Keratinocyte (primary cell): ENCODE measurements around the gene MLPH. TPM values are rescaled to one million over a fixed set of nuclear protein-coding genes. Genes with fewer than 3 reads are reported as not detected.
A peak's percentile ranks its signal among the peaks of the same experiment; 100 is the strongest.

ENCODE experiments used
- DNase-seq: peaks from one replicate; pipeline ENCODE4 v3.0.0-alpha.2; 2011; ENCODE audit warnings: low read depth, missing footprints, low spot score
- FAIRE-seq: peaks from 2 replicates; lab custom pipeline; 2011; peaks lifted over from hg19 to GRCh38; lab: Jason Lieb, UNC
- H2AFZ ChIP-seq: 2 replicates; pipeline ENCODE4 v1.6.0; 2012; ENCODE audit warnings: low read length, control low read depth, inconsistent platforms; ENCODE audit not compliant: control insufficient read depth
- H3K27ac ChIP-seq: 2 replicates; pipeline ENCODE4 v1.5.1; 2011; ENCODE audit warnings: low read length; ENCODE audit not compliant: control insufficient read depth, insufficient read depth
- H3K27me3 ChIP-seq: 3 replicates; pipeline ENCODE4 v1.6.0; 2011; ENCODE audit warnings: low read length; ENCODE audit not compliant: control insufficient read depth, insufficient read depth; ENCODE audit errors: extremely low read depth
- H3K36me3 ChIP-seq, 2 experiments: 2 replicates in 1 of 2; 3 replicates in 1 of 2; pipeline ENCODE4 v1.5.1; 2011; ENCODE audit warnings: low read length in 2 of 2, mild to moderate bottlenecking in 1 of 2; ENCODE audit not compliant: control insufficient read depth in 2 of 2, insufficient read depth in 2 of 2; ENCODE audit errors: extremely low read depth in 1 of 2
- H3K4me1 ChIP-seq: 3 replicates; pipeline ENCODE4 v1.5.1; 2011; ENCODE audit warnings: low read length; ENCODE audit not compliant: control insufficient read depth, insufficient read depth; ENCODE audit errors: extremely low read depth
- H3K4me2 ChIP-seq: 3 replicates; pipeline ENCODE4 v1.6.0; 2011; ENCODE audit warnings: low read depth, low read length; ENCODE audit not compliant: control insufficient read depth, insufficient read depth; ENCODE audit errors: extremely low read depth
- H3K4me3 ChIP-seq, 3 experiments: fragments of 200-600 bp in 1 of 3; sonication (generic) in 1 of 3; 2 replicates in 2 of 3; 3 replicates in 1 of 3; pipeline ENCODE4 v1.5.1; 2011 to 2016; ENCODE audit warnings: low read length in 3 of 3, mild to moderate bottlenecking in 3 of 3, control low read depth in 2 of 3, inconsistent platforms in 1 of 3, low read depth in 1 of 3, mixed read lengths in 1 of 3, mixed run types in 1 of 3, moderate library complexity in 1 of 3; ENCODE audit not compliant: control insufficient read depth in 2 of 3, insufficient read depth in 2 of 3; ENCODE audit errors: extremely low read depth in 1 of 3
- H3K79me2 ChIP-seq: 2 replicates; pipeline ENCODE4 v1.6.0; 2012; ENCODE audit warnings: low read length; ENCODE audit not compliant: control insufficient read depth, insufficient read depth
- H3K9ac ChIP-seq: 3 replicates; pipeline ENCODE4 v1.6.0; 2011; ENCODE audit warnings: low read length; ENCODE audit not compliant: control insufficient read depth, insufficient read depth; ENCODE audit errors: extremely low read depth
- H3K9me1 ChIP-seq: 3 replicates; pipeline ENCODE4 v1.6.0; 2011; ENCODE audit warnings: low read length; ENCODE audit not compliant: control insufficient read depth, insufficient read depth; ENCODE audit errors: extremely low read depth
- H3K9me3 ChIP-seq: 2 replicates; pipeline ENCODE4 v1.5.1; 2012; ENCODE audit warnings: low read depth, low read length; ENCODE audit not compliant: control insufficient read depth
- H4K20me1 ChIP-seq: 3 replicates; pipeline ENCODE4 v1.6.0; 2011; ENCODE audit warnings: low read length; ENCODE audit not compliant: control insufficient read depth, insufficient read depth; ENCODE audit errors: extremely low read depth
- EZH2 ChIP-seq: IDR thresholded peaks from one replicate; pipeline ENCODE4 v1.6.1; 2012; ENCODE audit warnings: inconsistent platforms, mild to moderate bottlenecking, low read length, moderate library complexity
- dilution Hi-C: fragments of 300-500 bp; cut with MboI; formaldehyde crosslinking; loops from one replicate; pipeline ENCODE4 v1.7.0; 2020; ENCODE audit warnings: low sequenced_read_pairs; ENCODE audit not compliant: extremely low pct_ligation_motif_present
- polyA plus RNA-seq, 5 experiments: library from polyadenylated mRNA; depleted of rRNA in 3 of 5; stranded (reverse) in 3 of 5; stranded (forward) in 1 of 5; unstranded in 1 of 5; fragments of >200 nt; gene quantifications; 1 replicate in 1 of 5; 2 replicates in 3 of 5; 3 replicates in 1 of 5; pipeline versions ENCODE4 v1.2.1 to v1.2.3, GENCODE V29; 2011 to 2012; ENCODE audit warnings: missing spikeins in 2 of 5, low read depth in 1 of 5, low replicate concordance in 1 of 5
- TF ChIP-seq, protein P1 (sequence below), 3 experiments: IDR thresholded peaks in 1 of 3; conservative IDR thresholded peaks in 1 of 3; optimal IDR thresholded peaks in 1 of 3; 2 replicates in 2 of 3; 3 replicates in 1 of 3; pipeline versions ENCODE3 to v1.5.1; 2011; ENCODE audit warnings: low read length in 3 of 3, mild to moderate bottlenecking in 3 of 3, moderate library complexity in 2 of 3, control low read depth in 1 of 3, inconsistent platforms in 1 of 3; ENCODE audit not compliant: insufficient read depth in 2 of 3; ENCODE audit errors: extremely low read depth in 1 of 3

MLPH gene
- polyA plus RNA-seq, 1 donor (not counting 4 experiments of a cell fraction or from before 2014, with no cell fraction given): 0.67 TPM

DNA sequence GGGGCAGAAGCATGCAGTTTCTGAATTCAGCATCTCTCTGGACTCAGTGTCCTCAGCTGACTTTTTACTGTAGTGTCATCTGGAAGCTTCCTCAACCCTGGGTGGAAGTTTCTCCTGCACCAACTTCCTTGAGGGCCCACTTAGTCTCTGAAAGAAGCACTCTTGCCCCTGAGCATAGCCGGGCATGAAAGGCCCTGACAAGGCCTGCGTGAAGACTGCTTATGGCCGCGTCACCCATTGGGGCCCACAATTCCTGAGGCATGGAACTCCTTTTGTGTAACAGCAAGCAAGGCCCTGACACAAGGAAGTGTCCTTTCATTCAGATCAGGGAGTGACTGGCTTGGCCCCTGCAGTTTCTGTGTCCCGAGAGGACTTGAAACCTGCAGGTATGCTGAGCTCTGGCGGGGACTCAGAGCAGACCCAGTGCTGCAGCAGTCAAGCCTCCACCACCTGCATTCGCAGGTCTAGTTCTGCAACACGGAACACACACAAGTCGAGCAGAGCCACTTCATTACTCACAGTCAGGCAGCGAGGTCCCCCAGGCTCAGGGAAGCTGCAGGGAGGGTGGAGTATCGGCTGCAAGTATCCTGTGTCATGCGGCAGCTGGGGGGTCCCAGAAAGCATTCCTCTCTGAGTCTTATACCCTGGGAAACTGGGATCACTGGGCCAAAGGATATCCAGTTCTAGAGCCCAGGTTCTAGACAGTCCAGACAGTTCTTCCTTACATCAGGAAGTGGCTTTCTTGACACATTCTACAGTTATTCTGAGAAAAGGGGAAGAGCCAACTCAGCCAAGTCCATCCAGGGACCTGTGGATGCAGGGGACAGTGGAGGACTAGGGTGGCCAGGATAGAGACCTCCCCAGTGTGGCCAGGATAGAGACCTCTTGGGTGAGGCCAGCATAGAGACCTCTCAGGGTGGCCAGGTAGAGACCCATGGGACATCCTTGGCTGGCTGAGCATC, 43.7 kb downstream of the MLPH start:
- H3K4me2 ChIP-seq: no peak overlapping the region
- no peak overlapping the region for H3K27ac ChIP-seq
- H3K9me3 ChIP-seq: no peaks in the 10 kb centered on the region
- TF ChIP-seq EZH2: no peak
- TF ChIP-seq, protein P1, sequence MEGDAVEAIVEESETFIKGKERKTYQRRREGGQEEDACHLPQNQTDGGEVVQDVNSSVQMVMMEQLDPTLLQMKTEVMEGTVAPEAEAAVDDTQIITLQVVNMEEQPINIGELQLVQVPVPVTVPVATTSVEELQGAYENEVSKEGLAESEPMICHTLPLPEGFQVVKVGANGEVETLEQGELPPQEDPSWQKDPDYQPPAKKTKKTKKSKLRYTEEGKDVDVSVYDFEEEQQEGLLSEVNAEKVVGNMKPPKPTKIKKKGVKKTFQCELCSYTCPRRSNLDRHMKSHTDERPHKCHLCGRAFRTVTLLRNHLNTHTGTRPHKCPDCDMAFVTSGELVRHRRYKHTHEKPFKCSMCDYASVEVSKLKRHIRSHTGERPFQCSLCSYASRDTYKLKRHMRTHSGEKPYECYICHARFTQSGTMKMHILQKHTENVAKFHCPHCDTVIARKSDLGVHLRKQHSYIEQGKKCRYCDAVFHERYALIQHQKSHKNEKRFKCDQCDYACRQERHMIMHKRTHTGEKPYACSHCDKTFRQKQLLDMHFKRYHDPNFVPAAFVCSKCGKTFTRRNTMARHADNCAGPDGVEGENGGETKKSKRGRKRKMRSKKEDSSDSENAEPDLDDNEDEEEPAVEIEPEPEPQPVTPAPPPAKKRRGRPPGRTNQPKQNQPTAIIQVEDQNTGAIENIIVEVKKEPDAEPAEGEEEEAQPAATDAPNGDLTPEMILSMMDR (optimal IDR thresholded peaks at IDR 0.05 in 1 of 3, IDR thresholded peaks at IDR 0.05 in 1 of 3, conservative IDR thresholded peaks at IDR 0.05 in 1 of 3; ENCODE audit: extremely low read depth in 1 of 3, insufficient read depth in 2 of 3, low read length in 3 of 3): no peak
- H3K4me1 ChIP-seq: peaks cover 11% of the 10 kb centered on the region
- no peak overlapping the region for H3K9ac ChIP-seq
- no peaks in the 10 kb centered on the region for H3K79me2 ChIP-seq
- H3K9me1 ChIP-seq: no peaks in the 10 kb centered on the region
- H3K27me3 ChIP-seq: no peaks in the 10 kb centered on the region
- no peak overlapping the region for H2AFZ ChIP-seq
- FAIRE-seq (no peak), DNase-seq (no peak)
- dilution Hi-C loops: no loop called here
- H3K4me3 ChIP-seq: no peak overlapping the region
- H3K36me3 ChIP-seq: no peaks in the 10 kb centered on the region
- H4K20me1 ChIP-seq: no peaks in the 10 kb centered on the region

DNA sequence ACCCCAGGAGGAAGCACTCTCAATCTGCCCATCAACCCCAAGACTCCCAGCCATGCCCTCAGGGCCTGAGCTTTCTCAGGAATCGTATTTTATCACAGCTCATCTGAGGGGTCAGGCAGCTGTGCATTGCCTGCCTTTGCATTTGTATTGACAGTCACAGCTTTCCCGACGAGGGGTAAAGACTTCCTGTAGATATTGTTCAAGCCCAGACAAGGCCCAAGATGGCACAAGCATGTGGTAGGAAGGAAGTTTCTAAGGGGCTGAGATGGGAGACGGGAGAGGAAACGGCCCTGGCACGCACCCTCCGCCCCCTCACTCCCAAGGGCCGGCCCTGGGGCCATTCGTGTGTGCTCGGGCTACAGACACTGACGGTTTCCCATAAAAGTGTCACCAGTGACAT, 45.1 kb downstream of the MLPH start:
- no peaks in the 10 kb centered on the region for H4K20me1 ChIP-seq
- H3K27ac ChIP-seq: no peak overlapping the region
- DNase-seq (no peak), FAIRE-seq (peak; percentile 81)
- no peaks in the 10 kb centered on the region for H3K27me3 ChIP-seq
- H3K79me2 ChIP-seq: no peaks in the 10 kb centered on the region
- no peaks in the 10 kb centered on the region for H3K9me3 ChIP-seq
- peak overlapping the region; percentile 51 for H2AFZ ChIP-seq
- TF ChIP-seq, protein P1 (optimal IDR thresholded peaks at IDR 0.05 in 1 of 3, IDR thresholded peaks at IDR 0.05 in 1 of 3, conservative IDR thresholded peaks at IDR 0.05 in 1 of 3; ENCODE audit: extremely low read depth in 1 of 3, insufficient read depth in 2 of 3, low read length in 3 of 3): no peak
- no peak for TF ChIP-seq EZH2
- peaks cover 11% of the 10 kb centered on the region for H3K4me1 ChIP-seq
- no peaks in the 10 kb centered on the region for H3K9me1 ChIP-seq
- peak overlapping the region; percentile 4 for H3K4me2 ChIP-seq
- H3K9ac ChIP-seq: no peak overlapping the region
- H3K4me3 ChIP-seq: no peak overlapping the region
- H3K36me3 ChIP-seq: no peaks in the 10 kb centered on the region
- dilution Hi-C loops: no loop called here
